Kidney epithelial cell (primary cell): ENCODE results near the gene NEURL1B. TPM values are rescaled to one million over a fixed set of nuclear protein-coding genes. Genes with fewer than 3 reads are reported as not detected.

ENCODE experiments used
- DNase-seq: peaks from one replicate; pipeline ENCODE4 v3.0.0-alpha.2; 2010; ENCODE audit warnings: low read depth
- H3K27me3 ChIP-seq: 2 replicates; pipeline ENCODE4 v1.6.0; 2011; ENCODE audit warnings: low read length; ENCODE audit not compliant: control insufficient read depth, insufficient read depth
- H3K36me3 ChIP-seq: 2 replicates; pipeline ENCODE4 v1.5.1; 2011; ENCODE audit warnings: low read length; ENCODE audit not compliant: control insufficient read depth, insufficient read depth
- H3K4me3 ChIP-seq: 2 replicates; pipeline ENCODE4 v1.5.1; 2011; ENCODE audit warnings: low read depth, mild to moderate bottlenecking, control low read depth, low read length
- total RNA-seq: library from RNA; depleted of rRNA; stranded (reverse); fragments of >200 nt; gene quantifications from 2 replicates; pipeline ENCODE4 v1.2.3, GENCODE V29; 2015
- TF ChIP-seq, protein P1 (sequence below): IDR thresholded peaks from 2 replicates; pipeline ENCODE4 v1.5.1; 2011; ENCODE audit warnings: mild to moderate bottlenecking, moderate library complexity, low read length, control low read depth, inconsistent platforms; ENCODE audit not compliant: insufficient read depth, poor library complexity, severe bottlenecking

The NEURL1B gene
- total RNA-seq, 1 donor from 2014 or later, result 5.1 TPM

GRCh38 chr5:172683264-172683644, 42.2 kb downstream of the NEURL1B start:
- TF ChIP-seq, protein P1, sequence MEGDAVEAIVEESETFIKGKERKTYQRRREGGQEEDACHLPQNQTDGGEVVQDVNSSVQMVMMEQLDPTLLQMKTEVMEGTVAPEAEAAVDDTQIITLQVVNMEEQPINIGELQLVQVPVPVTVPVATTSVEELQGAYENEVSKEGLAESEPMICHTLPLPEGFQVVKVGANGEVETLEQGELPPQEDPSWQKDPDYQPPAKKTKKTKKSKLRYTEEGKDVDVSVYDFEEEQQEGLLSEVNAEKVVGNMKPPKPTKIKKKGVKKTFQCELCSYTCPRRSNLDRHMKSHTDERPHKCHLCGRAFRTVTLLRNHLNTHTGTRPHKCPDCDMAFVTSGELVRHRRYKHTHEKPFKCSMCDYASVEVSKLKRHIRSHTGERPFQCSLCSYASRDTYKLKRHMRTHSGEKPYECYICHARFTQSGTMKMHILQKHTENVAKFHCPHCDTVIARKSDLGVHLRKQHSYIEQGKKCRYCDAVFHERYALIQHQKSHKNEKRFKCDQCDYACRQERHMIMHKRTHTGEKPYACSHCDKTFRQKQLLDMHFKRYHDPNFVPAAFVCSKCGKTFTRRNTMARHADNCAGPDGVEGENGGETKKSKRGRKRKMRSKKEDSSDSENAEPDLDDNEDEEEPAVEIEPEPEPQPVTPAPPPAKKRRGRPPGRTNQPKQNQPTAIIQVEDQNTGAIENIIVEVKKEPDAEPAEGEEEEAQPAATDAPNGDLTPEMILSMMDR, result no peak

DNA sequence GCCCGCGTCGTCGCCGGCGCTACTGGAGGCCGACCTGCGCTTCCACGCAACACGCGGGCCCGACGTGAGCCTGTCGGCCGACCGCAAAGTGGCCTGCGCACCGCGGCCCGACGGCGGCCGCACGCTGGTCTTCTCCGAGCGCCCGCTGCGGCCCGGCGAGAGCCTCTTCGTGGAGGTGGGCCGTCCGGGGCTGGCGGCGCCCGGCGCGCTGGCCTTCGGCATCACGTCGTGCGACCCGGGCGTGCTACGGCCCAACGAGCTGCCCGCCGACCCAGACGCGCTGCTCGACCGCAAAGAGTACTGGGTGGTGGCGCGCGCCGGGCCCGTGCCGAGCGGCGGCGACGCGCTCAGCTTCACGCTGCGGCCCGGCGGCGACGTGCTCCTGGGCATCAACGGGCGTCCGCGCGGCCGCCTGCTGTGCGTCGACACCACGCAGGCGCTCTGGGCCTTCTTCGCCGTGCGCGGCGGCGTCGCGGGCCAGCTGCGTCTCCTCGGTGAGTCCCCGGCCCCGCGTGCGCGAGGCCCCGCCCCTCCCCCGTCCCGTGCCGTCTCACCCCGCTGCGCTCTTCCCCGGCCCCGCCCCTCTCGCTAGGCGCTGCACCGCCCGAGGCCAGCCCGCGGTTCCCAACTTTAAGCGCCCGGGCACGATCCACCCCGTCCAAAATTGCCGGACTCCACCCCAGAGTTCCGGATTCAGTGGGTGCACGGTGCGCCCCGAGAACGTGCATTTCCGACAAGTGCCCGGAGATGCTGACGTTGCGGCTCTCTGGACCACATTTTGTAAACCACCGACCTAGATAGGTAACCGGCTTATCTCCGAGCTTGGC, 42.8 kb downstream of the NEURL1B start:
- TF ChIP-seq, protein P1, result no peak
- DNase-seq, result no peak

More at GRCh38 chr5:172683264-172683644, 42.2 kb downstream of the NEURL1B start:
- Histone ChIP-seq H3K4me3 (no peak overlapping the region), H3K36me3 (no peaks in the 10 kb centered on the region), H3K27me3 (peaks cover 29% of the 10 kb centered on the region)
- no peak for DNase-seq

GRCh38 chr5:172685091-172685490, 44.0 kb downstream of the NEURL1B start:
- Histone ChIP-seq H3K36me3 (no peaks in the 10 kb centered on the region), H3K4me3 (no peak overlapping the region), H3K27me3 (peaks cover 31% of the 10 kb centered on the region)
- TF ChIP-seq, protein P1, result no peak
- no peak for DNase-seq

More for the DNA sequence above, 42.8 kb downstream of the NEURL1B start:
- Histone ChIP-seq H3K27me3 (peaks cover 29% of the 10 kb centered on the region), H3K36me3 (no peaks in the 10 kb centered on the region), H3K4me3 (peak overlapping the region; percentile 3)

- Histone ChIP-seq H3K4me3 (no peak overlapping the region), H3K27me3 (peaks cover 31% of the 10 kb centered on the region), H3K36me3 (no peaks in the 10 kb centered on the region)
- TF ChIP-seq, protein P1, result no peak
- DNase-seq, result no peak
Measured at GRCh38 chr5:172686111-172686510, 45.0 kb downstream of the NEURL1B start.

DNA sequence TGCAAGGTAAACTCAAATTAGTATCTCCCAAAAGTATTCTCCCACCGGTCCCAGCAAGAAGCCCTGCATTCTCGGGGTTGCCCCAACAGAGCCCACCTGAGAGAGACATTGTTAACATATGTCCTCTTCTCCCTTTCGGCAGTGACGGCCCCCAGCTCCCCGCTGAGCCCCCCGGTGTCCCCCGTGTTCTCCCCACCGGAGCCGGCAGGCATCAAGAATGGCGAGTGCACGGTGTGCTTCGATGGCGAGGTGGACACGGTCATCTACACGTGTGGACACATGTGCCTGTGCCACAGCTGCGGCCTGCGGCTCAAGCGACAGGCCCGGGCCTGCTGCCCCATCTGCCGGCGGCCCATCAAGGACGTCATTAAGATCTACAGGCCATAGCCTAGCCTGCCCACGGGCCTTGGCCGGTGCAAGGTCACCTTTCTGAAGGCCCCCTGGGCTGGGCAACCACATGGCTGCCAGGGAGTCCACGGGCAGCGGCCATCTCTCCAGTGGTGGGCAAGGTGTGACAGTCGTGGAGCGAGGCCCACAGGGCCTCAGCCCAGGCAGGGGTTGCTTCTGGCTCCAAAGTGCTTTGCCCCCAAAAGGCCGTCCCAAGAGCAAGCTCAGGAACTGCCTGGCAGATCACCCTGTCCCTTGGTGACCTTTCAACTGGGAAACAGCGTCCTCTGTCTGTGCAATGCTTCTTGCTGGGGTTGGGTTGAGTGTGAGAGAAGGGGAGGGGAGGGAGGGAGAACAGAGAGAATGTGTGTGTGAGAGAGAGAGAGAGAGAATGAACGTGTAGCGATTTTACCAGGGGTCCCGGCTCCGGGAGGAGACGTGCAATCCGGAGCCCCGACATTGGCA, 45.7 kb downstream of the NEURL1B start:
- no peak for DNase-seq
- Histone ChIP-seq H3K36me3 (no peaks in the 10 kb centered on the region), H3K4me3 (no peak overlapping the region), H3K27me3 (peaks cover 31% of the 10 kb centered on the region)
- TF ChIP-seq, protein P1, result no peak
